Stimulated activated naive CD8-positive, alpha-beta T cell treated with anti-CD3 and anti-CD28 coated beads, Interleukin-15, Interleukin-2, amounts not matched to agents 100 ng/mL and 50 ng/mL, for 24 hours (primary cell): Measurements from ENCODE around the gene TRMO.
"Not testable (repeated sequence)": the region's sequence is repeated elsewhere in the genome, so short reads cannot be mapped to it uniquely, and the experiment has no call there.

Experiments used
- H3K27ac Mint-ChIP-seq: one replicate; pipeline ENCODE4 v1.8.0; 2021; ENCODE audit warnings: mild to moderate bottlenecking, mixed read lengths
- H3K27me3 Mint-ChIP-seq: one replicate; pipeline ENCODE4 v1.8.0; 2021; ENCODE audit warnings: mixed read lengths
- H3K36me3 Mint-ChIP-seq: one replicate; pipeline ENCODE4 v1.8.0; 2021; ENCODE audit warnings: low read depth, mixed read lengths
- H3K4me1 Mint-ChIP-seq: one replicate; pipeline ENCODE4 v1.8.0; 2021; ENCODE audit warnings: low read depth, mixed read lengths
- H3K4me3 Mint-ChIP-seq: one replicate; pipeline ENCODE4 v1.8.0; 2021; ENCODE audit warnings: mild to moderate bottlenecking, mixed read lengths
- H3K9me3 Mint-ChIP-seq: one replicate; pipeline ENCODE4 v1.8.0; 2021; ENCODE audit warnings: mixed read lengths

The TRMO gene

DNA sequence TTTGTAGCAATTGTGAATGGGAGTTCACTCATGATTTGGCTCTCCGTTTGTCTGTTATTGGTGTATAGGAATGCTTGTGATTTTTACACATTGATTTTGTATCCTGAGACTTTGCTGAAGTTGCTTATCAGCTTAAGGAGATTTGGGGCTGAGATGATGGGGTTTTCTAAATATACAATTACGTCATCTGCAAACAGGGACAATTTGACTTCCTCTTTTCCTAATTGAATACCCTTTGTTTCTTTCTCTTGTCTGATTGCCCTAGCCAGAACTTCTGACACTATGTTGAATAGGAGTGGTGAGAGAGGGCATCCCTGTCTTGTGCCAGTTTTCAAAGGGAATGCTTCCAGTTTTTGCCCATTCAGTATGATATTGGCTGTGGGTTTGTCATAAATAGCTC is 24.8 kb upstream of the TRMO start:
- not testable (repeated sequence) for H3K9me3 Mint-ChIP-seq, H3K36me3 Mint-ChIP-seq, H3K4me3 Mint-ChIP-seq, H3K27me3 Mint-ChIP-seq, H3K4me1 Mint-ChIP-seq, H3K27ac Mint-ChIP-seq

DNA sequence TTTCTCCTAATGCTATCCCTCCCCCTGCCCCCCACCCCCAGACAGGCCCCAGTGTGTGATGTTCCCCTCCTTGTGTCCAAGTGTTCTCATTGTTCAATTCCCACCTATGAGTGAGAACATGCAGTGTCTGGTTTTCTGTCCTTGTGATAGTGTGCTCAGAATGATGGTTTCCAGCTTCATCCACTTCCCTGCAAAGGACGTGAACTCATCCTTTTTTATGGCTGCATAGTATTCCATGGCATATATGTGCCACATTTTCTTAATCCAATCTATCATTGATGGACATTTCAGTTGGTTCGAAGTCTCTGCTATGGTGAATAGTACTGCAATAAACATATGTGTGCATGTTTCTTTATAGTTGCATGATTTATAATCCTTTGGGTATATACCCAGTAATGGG is 23.2 kb upstream of the TRMO start:
- H3K9me3 Mint-ChIP-seq, H3K27ac Mint-ChIP-seq, H3K27me3 Mint-ChIP-seq, H3K4me3 Mint-ChIP-seq, H3K36me3 Mint-ChIP-seq, H3K4me1 Mint-ChIP-seq: not testable (repeated sequence)

DNA sequence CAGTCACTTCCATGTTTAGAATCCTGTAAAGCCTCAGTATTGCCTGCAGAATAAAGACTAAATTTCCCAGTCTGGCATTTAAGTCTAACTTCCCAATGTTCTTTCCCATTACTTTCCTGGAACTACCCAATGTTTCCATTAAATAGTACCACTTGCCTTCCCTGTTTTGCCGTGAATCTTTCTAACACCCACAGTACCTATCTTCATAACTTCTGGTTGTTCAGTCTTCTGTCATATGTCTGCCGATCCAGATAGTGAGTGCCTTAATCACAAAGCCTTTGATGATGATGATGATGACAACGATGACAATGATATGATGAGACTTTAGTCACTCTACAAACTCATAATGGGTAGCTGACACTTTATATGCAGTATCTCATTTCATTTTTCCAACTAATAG is 22.3 kb upstream of the TRMO start:
- H3K4me1 Mint-ChIP-seq: no peaks in the 10 kb centered on the region
- H3K9me3 Mint-ChIP-seq: no peaks in the 10 kb centered on the region
- no peaks in the 10 kb centered on the region for H3K36me3 Mint-ChIP-seq
- no peaks in the 10 kb centered on the region for H3K27me3 Mint-ChIP-seq
- no peak overlapping the region for H3K27ac Mint-ChIP-seq
- H3K4me3 Mint-ChIP-seq: no peak overlapping the region

DNA sequence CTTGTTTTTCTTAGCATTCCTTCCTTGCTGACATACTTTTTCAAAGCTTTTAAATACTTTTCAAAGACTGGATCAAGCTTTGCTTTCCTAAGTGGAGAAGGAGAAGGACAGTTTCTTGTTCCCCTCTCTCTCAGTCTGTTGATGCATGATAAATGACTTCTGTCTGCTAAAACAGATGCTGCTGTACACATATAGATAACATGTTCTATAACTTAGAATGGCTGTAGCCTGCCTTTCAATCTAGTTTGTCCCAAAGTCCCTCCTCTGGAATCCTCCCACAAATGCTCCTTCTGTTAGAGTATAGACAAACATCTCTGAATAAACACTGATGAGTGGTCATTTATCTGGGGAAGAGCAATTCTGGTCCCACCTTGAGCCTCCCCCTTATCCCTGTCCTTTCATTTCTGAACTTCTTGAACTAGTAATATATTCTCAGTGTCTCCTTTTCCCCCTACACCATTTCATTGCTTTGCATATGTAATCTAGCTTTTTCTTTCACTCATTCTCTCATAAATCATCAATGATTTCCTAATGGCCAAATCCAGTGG is 21.1 kb upstream of the TRMO start:
- Mint-ChIP-seq H3K27me3 (no peaks in the 10 kb centered on the region), H3K4me3 (no peak overlapping the region), H3K9me3 (no peaks in the 10 kb centered on the region), H3K4me1 (peaks cover 5% of the 10 kb centered on the region), H3K36me3 (no peaks in the 10 kb centered on the region), H3K27ac (no peak overlapping the region)

DNA sequence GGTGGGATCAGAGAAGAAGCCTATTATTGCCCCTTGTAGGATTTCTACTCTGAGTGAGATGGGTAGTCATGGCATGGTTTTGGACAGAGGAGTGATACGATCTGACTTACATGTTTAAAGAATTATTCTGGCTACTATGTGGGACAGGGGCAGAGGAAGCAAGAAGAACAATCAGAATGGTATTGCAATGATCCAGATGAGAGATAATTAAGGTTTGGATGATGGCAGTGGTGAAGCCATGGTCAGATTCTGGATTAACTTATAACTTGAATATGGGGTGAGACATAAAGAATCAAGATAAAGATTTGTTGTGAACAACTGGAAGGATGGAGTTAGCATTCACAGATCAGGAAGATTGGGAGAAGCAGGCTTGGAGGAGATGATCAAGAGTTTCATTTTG is 19.0 kb upstream of the TRMO start:
- Mint-ChIP-seq H3K4me1 (peaks cover 15% of the 10 kb centered on the region), H3K4me3 (no peak overlapping the region), H3K27ac (no peak overlapping the region), H3K27me3 (no peaks in the 10 kb centered on the region), H3K36me3 (no peaks in the 10 kb centered on the region), H3K9me3 (no peaks in the 10 kb centered on the region)

DNA sequence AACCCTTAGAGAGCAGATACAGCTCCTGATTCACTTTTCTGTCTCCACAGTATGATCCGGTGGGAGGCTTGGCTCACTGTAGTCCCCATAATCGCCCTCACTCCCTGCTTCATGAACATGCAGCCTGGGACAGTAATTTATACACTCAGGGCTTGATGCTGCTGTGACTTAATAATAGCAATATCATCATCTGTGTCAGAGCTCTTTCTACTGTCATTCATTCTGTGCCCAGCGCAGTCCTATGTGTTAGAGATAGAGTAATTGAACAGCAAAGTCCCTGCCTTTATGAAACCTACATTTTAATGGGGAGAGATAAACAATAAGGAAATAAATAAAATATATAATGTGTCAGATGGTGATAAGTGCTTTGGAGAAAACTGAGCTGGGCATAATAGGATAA is 18.4 kb upstream of the TRMO start:
- Mint-ChIP-seq H3K36me3 (no peaks in the 10 kb centered on the region), H3K9me3 (no peaks in the 10 kb centered on the region), H3K27ac (no peak overlapping the region), H3K4me3 (no peak overlapping the region), H3K27me3 (no peaks in the 10 kb centered on the region), H3K4me1 (peaks cover 15% of the 10 kb centered on the region)

DNA sequence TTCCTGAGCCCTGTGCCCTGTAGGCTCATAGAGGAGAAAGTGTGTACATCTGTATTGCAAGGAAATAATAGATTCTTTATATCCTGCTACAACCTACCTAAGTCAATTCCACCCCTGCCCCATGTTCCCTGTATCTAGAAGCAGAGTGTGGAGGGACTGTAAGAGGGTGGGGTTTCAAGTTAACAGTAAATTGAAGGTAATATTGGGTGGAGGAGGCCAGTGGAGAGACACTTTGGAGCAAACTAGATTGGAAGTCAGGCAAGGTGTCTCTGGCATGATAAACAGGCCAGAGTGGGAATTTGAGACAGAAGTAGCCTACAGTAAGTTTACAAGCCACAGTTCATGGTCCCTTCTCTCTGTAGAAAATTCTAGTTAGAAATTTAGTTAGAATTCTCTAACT is 17.9 kb upstream of the TRMO start:
- H3K9me3 Mint-ChIP-seq: no peaks in the 10 kb centered on the region
- no peak overlapping the region for H3K4me3 Mint-ChIP-seq
- H3K27me3 Mint-ChIP-seq: no peaks in the 10 kb centered on the region
- peaks cover 15% of the 10 kb centered on the region for H3K4me1 Mint-ChIP-seq
- H3K36me3 Mint-ChIP-seq: no peaks in the 10 kb centered on the region
- no peak overlapping the region for H3K27ac Mint-ChIP-seq

DNA sequence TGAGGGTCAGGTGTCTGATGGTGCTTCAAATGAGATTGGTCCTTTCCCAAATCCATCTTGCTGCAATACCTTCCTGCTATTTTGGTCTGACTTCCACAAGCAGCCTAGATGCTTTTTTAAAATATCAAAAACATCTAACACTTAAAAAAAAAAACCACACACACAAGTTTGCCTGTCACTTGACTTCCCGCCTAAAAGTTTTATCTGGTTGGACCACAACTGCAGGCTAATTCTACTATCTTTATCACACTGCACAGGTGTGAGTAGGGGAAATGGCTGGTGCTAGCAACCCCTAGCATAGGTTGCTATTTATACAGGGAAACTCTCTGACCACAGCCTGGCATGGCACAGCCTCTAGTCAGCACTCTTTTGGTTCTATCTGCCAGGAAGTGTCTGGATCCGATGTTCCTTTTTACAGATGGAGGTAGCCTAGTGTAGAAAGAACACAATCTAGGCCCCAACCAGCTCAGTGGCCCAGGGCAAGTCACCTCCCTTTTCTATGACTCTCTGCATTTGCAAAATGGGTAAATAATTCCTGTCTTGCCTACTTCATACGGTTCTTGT is 15.9 kb upstream of the TRMO start, which contains the start of gene HEMGN:
Gene HEMGN, minus strand, starts transcription at position 92 of the 564 bp plus-strand sequence. Its CDS starts 36 bp downstream, at position 56.
- Mint-ChIP-seq H3K4me1 (peaks cover 15% of the 10 kb centered on the region), H3K36me3 (no peaks in the 10 kb centered on the region), H3K27me3 (no peaks in the 10 kb centered on the region), H3K9me3 (no peaks in the 10 kb centered on the region), H3K27ac (peak within 1 kb of the TSS; percentile 53), H3K4me3 (peak within 1 kb of the TSS; percentile 30)

DNA sequence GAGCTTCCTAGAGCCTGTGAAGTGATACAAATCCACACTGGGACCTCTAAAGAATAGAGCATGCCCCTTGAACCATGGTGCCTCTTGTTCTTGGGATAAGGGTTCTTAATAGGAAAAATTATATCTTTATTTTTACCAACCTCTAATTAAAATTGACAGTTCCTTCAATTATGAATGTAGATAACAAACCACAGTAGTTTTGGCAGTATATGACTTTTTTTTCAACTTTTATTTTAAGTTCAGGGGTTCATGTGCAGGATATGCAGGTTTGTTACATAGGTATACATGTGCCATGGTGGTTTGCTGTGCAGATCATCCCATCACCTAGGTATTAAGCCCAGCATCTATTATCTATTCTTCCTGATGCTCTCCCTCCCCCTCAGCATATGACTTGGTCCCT is 14.7 kb upstream of the TRMO start:
- no peaks in the 10 kb centered on the region for H3K27me3 Mint-ChIP-seq
- H3K4me1 Mint-ChIP-seq: peaks cover 15% of the 10 kb centered on the region
- no peaks in the 10 kb centered on the region for H3K9me3 Mint-ChIP-seq
- no peak overlapping the region for H3K27ac Mint-ChIP-seq
- no peak overlapping the region for H3K4me3 Mint-ChIP-seq
- no peaks in the 10 kb centered on the region for H3K36me3 Mint-ChIP-seq

DNA sequence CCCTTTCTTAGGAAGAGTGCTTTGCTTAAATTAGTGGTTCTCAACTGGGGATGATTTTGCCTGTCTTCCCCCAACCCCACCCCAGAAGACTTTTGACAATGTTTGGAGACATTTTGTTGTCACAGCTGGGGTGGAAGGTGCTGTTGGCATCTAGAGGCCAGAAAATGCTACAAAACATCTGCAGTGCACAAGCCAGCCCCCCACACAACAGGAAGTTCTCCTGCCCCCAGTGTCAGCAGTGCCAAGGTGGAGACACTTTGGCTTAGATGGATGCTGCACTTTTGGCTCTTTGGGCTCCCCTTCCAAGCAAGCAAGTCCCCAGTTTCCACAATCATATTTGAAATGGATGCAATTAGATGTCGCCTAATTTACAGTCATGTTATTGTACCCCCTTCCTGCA is 13.0 kb upstream of the TRMO start:
- H3K27me3 Mint-ChIP-seq: no peaks in the 10 kb centered on the region
- H3K9me3 Mint-ChIP-seq: no peaks in the 10 kb centered on the region
- peaks cover 29% of the 10 kb centered on the region for H3K4me1 Mint-ChIP-seq
- H3K27ac Mint-ChIP-seq: no peak overlapping the region
- no peaks in the 10 kb centered on the region for H3K36me3 Mint-ChIP-seq
- H3K4me3 Mint-ChIP-seq: no peak overlapping the region

DNA sequence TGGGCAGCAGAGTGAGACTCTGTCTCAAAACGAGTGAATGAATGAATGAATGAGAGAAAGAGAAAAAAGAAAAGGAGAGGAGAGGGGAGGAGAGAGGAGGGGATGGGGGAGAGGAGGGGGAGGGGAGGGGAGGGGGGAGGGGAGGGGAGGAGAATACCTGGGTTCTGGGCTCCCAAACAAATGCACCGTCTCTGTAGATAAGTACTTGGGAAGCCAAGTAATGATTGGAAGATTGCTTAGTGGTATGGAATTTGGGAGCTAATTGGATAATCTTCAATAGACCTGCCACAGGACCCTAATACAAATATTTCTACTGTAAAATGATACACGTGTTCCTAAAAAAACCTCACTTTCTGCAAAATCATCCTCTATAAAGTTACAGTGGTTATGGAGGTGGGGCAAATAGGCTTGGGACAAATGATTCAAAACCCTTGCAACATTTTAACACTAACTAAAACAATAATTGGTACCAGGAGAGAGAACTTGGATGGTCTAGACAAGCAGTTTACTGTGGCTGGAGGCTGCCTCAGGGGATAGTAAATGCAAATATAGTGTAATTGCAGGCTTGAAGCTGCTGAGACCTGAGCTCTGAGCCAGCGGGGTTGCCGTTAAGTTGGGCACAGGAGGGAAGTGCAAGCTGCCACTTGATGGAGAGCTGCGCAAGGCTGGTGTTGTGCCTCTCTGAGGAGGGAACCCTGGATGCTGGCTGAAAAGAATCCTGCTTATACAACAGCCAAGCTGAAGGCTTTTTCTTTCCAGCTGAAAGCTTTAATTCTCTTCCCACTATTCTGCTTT is 12.2 kb upstream of the TRMO start:
- Mint-ChIP-seq H3K4me3 (no peak overlapping the region), H3K4me1 (peaks cover 34% of the 10 kb centered on the region), H3K27ac (no peak overlapping the region), H3K27me3 (no peaks in the 10 kb centered on the region), H3K9me3 (no peaks in the 10 kb centered on the region), H3K36me3 (no peaks in the 10 kb centered on the region)

DNA sequence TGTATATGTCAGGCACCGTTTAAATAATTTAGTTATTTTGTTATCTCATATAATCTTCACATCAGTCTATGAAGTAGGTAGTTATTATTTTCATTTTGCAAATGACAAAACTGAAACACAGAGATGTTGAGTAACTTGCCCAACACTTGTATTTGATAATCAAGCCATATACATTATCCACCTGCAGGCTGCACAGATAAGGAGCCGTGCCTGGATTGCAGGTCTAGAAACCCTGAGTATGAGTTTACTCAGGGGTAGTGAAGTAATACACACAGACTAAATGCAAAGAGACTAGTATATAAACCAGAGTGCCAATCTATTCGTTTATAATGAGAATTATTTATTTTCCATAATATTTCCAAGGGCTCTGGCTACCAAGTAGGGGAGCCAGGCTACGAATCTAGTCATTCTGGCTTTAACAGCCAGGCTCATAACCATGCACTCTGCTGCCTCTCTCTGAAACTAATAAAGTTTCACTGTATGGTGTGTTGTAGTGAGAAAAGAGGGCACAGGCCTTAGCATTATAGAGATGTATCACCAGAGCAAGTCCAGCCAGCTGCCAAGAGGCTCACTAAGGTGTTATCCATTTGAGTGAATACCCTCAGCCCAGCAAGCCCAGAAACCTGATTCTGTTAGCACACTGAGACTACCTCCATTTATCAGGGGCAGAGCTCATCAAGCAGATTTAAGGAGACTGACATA is 11.1 kb upstream of the TRMO start:
- Mint-ChIP-seq H3K4me3 (no peak overlapping the region), H3K27ac (no peak overlapping the region), H3K4me1 (peaks cover 37% of the 10 kb centered on the region)

DNA sequence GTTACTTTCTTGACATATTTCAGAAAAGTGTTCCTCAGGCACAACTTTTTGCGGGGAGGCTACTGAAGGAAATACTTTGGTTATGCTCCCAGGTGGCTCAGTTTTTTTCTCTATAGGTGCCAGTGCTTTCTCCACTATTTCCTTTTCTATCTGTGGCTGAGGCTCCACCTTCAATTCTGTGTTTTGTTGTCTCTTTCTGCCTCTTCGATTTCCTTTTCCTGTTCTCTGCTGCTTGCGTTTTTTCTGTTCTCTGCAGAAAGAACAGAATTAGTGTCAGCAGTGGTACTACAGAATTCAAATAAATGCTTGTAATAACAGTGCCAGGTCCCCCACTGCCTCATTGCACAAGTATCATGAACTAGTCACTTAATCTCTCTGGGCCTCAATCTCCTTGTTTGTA is 8.7 kb upstream of the TRMO start:
- no peaks in the 10 kb centered on the region for H3K9me3 Mint-ChIP-seq

More for the DNA sequence above, 11.1 kb upstream of the TRMO start:
- no peaks in the 10 kb centered on the region for H3K36me3 Mint-ChIP-seq
- H3K27me3 Mint-ChIP-seq: no peaks in the 10 kb centered on the region
- no peaks in the 10 kb centered on the region for H3K9me3 Mint-ChIP-seq

DNA sequence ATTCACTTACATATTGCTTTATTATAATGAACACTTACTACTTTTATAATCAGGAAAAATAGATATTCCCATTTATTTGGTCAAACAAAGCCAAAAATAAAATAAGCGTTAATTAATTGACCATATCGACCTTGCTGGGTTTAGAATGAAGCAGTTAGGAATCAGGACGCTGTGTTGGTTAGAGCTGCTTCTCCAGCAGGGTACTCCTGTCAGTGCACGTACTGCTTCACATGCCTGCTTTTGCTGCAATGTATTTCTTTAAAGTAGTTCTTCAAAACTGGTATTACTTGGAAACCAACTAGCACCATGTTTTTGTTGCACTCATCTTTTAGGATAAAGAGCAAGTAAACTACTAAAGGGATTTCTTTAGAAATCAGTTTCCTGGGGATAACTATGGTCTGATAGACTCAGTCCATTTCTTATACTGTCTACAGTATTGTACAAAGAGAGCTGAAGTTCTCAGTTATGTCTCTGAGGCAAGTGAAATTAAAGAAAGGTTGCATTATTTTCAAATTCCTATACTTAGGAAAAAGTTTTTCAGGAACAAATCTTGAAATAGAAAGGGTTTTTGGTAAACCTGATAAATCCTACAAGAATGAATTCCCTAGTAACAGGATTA is 6.8 kb upstream of the TRMO start:
- peaks cover 29% of the 10 kb centered on the region for H3K4me1 Mint-ChIP-seq
- H3K36me3 Mint-ChIP-seq: no peaks in the 10 kb centered on the region
- H3K27ac Mint-ChIP-seq: no peak overlapping the region
- no peaks in the 10 kb centered on the region for H3K27me3 Mint-ChIP-seq
- peak overlapping the region; percentile 38 for H3K4me3 Mint-ChIP-seq
- no peaks in the 10 kb centered on the region for H3K9me3 Mint-ChIP-seq

More for the DNA sequence above, 8.7 kb upstream of the TRMO start:
- no peaks in the 10 kb centered on the region for H3K36me3 Mint-ChIP-seq
- peak overlapping the region; percentile 53 for H3K4me3 Mint-ChIP-seq
- no peaks in the 10 kb centered on the region for H3K27me3 Mint-ChIP-seq
- peaks cover 26% of the 10 kb centered on the region for H3K4me1 Mint-ChIP-seq
- H3K27ac Mint-ChIP-seq: peak overlapping the region; percentile 89
